K562 (cell line): ENCODE measurements around the gene SETMAR. TPM values are rescaled to one million over a fixed set of nuclear protein-coding genes. Genes with fewer than 3 reads are reported as not detected.
A peak's percentile ranks its signal among the peaks of the same experiment; 100 is the strongest.

ENCODE experiments used
- EHMT2 ChIP-seq: fragments of 450-650 bp; IDR thresholded peaks from 2 replicates; pipeline ENCODE4 v1.6.1; 2018; ENCODE audit warnings: antibody characterized with exemption
- FOXA3 ChIP-seq, 2 experiments: fragments of 450-650 bp in 1 of 2; sonication (generic) in 1 of 2; formaldehyde crosslinking; IDR thresholded peaks in 1 of 2; conservative IDR thresholded peaks in 1 of 2; 2 replicates each; pipeline versions ENCODE4 v1.4.0 to v1.8.0; 2020 to 2022; ENCODE audit warnings: mild to moderate bottlenecking in 2 of 2, missing genetic modification reagents in 1 of 2
- HIVEP1 ChIP-seq: fragments of 250-450 bp; sonication (Bioruptor Pico); IDR thresholded peaks from 2 replicates; pipeline ENCODE4 v1.4.0; 2020; ENCODE audit warnings: mild to moderate bottlenecking
- HOXB6 ChIP-seq: fragments of 250-450 bp; sonication (Bioruptor Pico); IDR thresholded peaks from 2 replicates; pipeline ENCODE4 v1.5.1; 2022; ENCODE audit warnings: mild to moderate bottlenecking, borderline replicate concordance
- NFE2L1 ChIP-seq: fragments of 450-650 bp; IDR thresholded peaks from 2 replicates; pipeline ENCODE4 v1.6.1; 2016; ENCODE audit warnings: missing genetic modification characterization, low read depth, mild to moderate bottlenecking, missing compliant biosample characterization, moderate library complexity, borderline replicate concordance
- PHB2 ChIP-seq: fragments of 450-650 bp; IDR thresholded peaks from 2 replicates; pipeline ENCODE4 v1.6.1; 2017; ENCODE audit warnings: low read depth
- PHF21A ChIP-seq: fragments of 450-650 bp; IDR thresholded peaks from 2 replicates; pipeline ENCODE4 v1.6.1; 2017; ENCODE audit warnings: low read depth, borderline replicate concordance
- SIN3B ChIP-seq: fragments of 450-650 bp; IDR thresholded peaks from 2 replicates; pipeline ENCODE4 v1.6.1; 2017; ENCODE audit warnings: low read depth, mild to moderate bottlenecking, moderate library complexity
- U2AF2 ChIP-seq: fragments of 200-400 bp; formaldehyde crosslinking; optimal IDR thresholded peaks from 2 replicates; pipeline ENCODE3; 2017; ENCODE audit warnings: low read depth, mild to moderate bottlenecking, low read length
- ZNF644 ChIP-seq: fragments of 200-800 bp; sonication (Bioruptor generic); IDR thresholded peaks from 2 replicates; pipeline ENCODE4 v1.6.1; 2016; ENCODE audit warnings: low read depth, missing genetic modification characterization, missing compliant biosample characterization
- polyA plus RNA-seq, 8 experiments: library from polyadenylated mRNA; depleted of rRNA in 4 of 8; stranded (reverse) in 5 of 8; unstranded in 3 of 8; fragments of >200 nt; fragmentation: Nextera tagmentation in 2 of 8; fragmentation: Illumina TruSeq in 1 of 8; extraction: Ambion mirVana in 2 of 8; extraction: Trizol in 1 of 8; gene quantifications; 2 replicates each; pipeline versions ENCODE4 v1.2.1 to v1.2.3, GENCODE V29; 2011 to 2014; ENCODE audit warnings: inconsistent platforms in 1 of 8, missing spikeins in 1 of 8
- total RNA-seq, 7 experiments: library from RNA; depleted of rRNA in 6 of 7; stranded (reverse); fragments of >200 nt in 6 of 7; fragmentation: Illumina TruSeq in 2 of 7; extraction: Trizol in 2 of 7; gene quantifications; 2 replicates each; pipeline versions ENCODE4 v1.2.1 to v1.2.3, GENCODE V29; 2011 to 2021; ENCODE audit warnings: low replicate concordance in 1 of 7
- TF ChIP-seq, protein P1 (sequence below): fragments of 450-650 bp; IDR thresholded peaks from 2 replicates; pipeline ENCODE4 v1.6.1; 2016; ENCODE audit warnings: missing biosample characterization, missing genetic modification characterization
- TF ChIP-seq, protein P2 (sequence below): fragments of 250-450 bp; sonication (Bioruptor Pico); IDR thresholded peaks from 2 replicates; pipeline ENCODE4 v1.5.1; 2021; ENCODE audit warnings: mild to moderate bottlenecking
- TF ChIP-seq, protein P3 (sequence below): conservative IDR thresholded peaks from 2 replicates; pipeline ENCODE4 v1.6.1; 2011; ENCODE audit warnings: low read depth, mild to moderate bottlenecking, low read length; ENCODE audit not compliant: control insufficient read depth
- TF ChIP-seq, protein P4 (sequence below), 3 experiments: fragments of 200-800 bp in 1 of 3; sonication (Bioruptor generic) in 1 of 3; sonication (generic) in 1 of 3; formaldehyde crosslinking in 1 of 3; IDR thresholded peaks; 2 replicates each; pipeline versions ENCODE4 v1.6.1 to v1.8.0; 2016 to 2022; ENCODE audit warnings: mild to moderate bottlenecking in 2 of 3, missing compliant biosample characterization in 2 of 3, missing genetic modification characterization in 2 of 3, missing genetic modification reagents in 1 of 3
- TF ChIP-seq, protein P5 (sequence below): fragments of 250-450 bp; sonication (Bioruptor Pico); IDR thresholded peaks from 2 replicates; pipeline ENCODE4 v1.5.0; 2020; ENCODE audit warnings: mild to moderate bottlenecking, borderline replicate concordance
- TF ChIP-seq, protein P6 (sequence below): fragments of 450-650 bp; IDR thresholded peaks from 2 replicates; pipeline ENCODE4 v1.6.1; 2016; ENCODE audit warnings: low read depth, mild to moderate bottlenecking, moderate library complexity
- TF ChIP-seq, protein P7 (sequence below): sonication (generic); formaldehyde crosslinking; IDR thresholded peaks from 2 replicates; pipeline ENCODE4 v1.5.0; 2020; ENCODE audit warnings: missing genetic modification reagents

Gene SETMAR
- total and polyA plus RNA-seq, 9 of the 15 experiments (the other 6 are each of a cell fraction or from before 2014, with no cell fraction given), result 5.5 to 25.1 (median 18.2) TPM

DNA sequence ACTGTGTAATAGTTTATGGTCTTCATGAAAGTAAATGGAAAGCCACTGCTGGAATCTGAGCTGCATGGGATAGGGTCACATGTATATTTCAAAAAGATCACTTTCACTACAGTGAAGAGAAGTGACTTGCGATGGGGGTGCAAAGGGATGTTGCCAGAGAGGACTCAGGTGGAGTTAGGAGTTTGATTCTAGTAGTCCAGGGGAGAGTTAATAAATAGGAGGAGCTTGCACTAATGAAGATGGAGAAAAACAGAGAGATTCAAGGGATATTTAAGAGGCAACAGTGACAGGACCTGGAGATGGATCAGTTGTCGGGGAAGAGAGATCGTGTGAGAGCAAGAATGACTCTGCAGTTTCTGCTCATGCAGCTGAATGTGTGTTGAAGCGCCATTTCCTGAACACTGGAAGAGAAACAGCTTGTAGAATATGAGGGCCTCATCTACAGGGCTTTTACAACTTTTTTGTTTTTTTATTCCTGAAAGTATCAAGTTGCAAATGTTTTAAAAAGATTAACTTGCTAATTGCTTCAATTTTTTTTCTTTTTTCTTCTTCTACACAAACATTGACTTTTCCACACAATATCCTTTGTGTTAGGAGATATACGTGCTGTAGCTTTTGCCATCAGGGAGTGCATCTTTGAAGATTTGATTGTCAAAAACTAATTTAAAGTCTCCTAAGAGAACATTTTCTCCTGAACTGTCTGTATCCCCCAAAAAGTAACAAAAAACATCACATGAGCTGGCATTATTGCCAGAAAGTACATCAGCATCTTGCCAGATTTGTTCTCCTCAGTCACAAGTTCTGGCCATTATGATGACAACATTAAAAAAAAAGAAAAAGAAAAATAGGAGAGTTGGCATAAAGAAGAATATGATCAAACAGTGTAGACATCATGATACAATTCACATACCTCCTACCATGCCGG, 37.5 kb downstream of the SETMAR start (continued):
- TF ChIP-seq FOXA3 (CRISPR knock-in tag; conservative IDR thresholded peaks at IDR 0.05 in 1 of 2, IDR thresholded peaks at IDR 0.05 in 1 of 2) (no peak), U2AF2 (no peak), ZNF644 (tag) (no peak), PHB2 (no peak), NFE2L1 (peak; percentile 97), HOXB6 (no peak), PHF21A (no peak), SIN3B (no peak), HIVEP1 (CRISPR knock-in tag) (no peak), EHMT2 (peak; percentile 78)
- TF ChIP-seq, protein P1, sequence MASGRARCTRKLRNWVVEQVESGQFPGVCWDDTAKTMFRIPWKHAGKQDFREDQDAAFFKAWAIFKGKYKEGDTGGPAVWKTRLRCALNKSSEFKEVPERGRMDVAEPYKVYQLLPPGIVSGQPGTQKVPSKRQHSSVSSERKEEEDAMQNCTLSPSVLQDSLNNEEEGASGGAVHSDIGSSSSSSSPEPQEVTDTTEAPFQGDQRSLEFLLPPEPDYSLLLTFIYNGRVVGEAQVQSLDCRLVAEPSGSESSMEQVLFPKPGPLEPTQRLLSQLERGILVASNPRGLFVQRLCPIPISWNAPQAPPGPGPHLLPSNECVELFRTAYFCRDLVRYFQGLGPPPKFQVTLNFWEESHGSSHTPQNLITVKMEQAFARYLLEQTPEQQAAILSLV (tag), result no peak
- TF ChIP-seq, protein P2, sequence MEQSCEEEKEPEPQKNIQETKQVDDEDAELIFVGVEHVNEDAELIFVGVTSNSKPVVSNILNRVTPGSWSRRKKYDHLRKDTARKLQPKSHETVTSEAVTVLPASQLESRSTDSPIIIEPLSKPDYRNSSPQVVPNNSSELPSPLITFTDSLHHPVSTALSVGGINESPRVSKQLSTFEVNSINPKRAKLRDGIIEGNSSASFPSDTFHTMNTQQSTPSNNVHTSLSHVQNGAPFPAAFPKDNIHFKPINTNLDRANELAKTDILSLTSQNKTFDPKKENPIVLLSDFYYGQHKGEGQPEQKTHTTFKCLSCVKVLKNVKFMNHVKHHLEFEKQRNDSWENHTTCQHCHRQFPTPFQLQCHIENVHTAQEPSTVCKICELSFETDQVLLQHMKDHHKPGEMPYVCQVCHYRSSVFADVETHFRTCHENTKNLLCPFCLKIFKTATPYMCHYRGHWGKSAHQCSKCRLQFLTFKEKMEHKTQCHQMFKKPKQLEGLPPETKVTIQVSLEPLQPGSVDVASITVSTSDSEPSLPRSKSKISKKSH (CRISPR knock-in tag), result no peak
- TF ChIP-seq, protein P3, sequence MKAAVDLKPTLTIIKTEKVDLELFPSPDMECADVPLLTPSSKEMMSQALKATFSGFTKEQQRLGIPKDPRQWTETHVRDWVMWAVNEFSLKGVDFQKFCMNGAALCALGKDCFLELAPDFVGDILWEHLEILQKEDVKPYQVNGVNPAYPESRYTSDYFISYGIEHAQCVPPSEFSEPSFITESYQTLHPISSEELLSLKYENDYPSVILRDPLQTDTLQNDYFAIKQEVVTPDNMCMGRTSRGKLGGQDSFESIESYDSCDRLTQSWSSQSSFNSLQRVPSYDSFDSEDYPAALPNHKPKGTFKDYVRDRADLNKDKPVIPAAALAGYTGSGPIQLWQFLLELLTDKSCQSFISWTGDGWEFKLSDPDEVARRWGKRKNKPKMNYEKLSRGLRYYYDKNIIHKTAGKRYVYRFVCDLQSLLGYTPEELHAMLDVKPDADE, result no peak
- TF ChIP-seq, protein P4, sequence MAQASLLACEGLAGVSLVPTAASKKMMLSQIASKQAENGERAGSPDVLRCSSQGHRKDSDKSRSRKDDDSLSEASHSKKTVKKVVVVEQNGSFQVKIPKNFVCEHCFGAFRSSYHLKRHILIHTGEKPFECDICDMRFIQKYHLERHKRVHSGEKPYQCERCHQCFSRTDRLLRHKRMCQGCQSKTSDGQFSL (CRISPR knock-in tag; IDR thresholded peaks at IDR 0.05), result 0 out of 2 replicates have a peak, but pooled peaks have one; percentile 40
- TF ChIP-seq, protein P4 (tag; IDR thresholded peaks at IDR 0.05), result 0 out of 4 replicates have a peak, but pooled peaks of 1 of the 2 experiments have one; percentile 25
- TF ChIP-seq, protein P5, sequence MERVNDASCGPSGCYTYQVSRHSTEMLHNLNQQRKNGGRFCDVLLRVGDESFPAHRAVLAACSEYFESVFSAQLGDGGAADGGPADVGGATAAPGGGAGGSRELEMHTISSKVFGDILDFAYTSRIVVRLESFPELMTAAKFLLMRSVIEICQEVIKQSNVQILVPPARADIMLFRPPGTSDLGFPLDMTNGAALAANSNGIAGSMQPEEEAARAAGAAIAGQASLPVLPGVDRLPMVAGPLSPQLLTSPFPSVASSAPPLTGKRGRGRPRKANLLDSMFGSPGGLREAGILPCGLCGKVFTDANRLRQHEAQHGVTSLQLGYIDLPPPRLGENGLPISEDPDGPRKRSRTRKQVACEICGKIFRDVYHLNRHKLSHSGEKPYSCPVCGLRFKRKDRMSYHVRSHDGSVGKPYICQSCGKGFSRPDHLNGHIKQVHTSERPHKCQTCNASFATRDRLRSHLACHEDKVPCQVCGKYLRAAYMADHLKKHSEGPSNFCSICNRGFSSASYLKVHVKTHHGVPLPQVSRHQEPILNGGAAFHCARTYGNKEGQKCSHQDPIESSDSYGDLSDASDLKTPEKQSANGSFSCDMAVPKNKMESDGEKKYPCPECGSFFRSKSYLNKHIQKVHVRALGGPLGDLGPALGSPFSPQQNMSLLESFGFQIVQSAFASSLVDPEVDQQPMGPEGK (CRISPR knock-in tag), result no peak
- TF ChIP-seq, protein P6, sequence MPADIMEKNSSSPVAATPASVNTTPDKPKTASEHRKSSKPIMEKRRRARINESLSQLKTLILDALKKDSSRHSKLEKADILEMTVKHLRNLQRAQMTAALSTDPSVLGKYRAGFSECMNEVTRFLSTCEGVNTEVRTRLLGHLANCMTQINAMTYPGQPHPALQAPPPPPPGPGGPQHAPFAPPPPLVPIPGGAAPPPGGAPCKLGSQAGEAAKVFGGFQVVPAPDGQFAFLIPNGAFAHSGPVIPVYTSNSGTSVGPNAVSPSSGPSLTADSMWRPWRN, result no peak
- TF ChIP-seq, protein P7, sequence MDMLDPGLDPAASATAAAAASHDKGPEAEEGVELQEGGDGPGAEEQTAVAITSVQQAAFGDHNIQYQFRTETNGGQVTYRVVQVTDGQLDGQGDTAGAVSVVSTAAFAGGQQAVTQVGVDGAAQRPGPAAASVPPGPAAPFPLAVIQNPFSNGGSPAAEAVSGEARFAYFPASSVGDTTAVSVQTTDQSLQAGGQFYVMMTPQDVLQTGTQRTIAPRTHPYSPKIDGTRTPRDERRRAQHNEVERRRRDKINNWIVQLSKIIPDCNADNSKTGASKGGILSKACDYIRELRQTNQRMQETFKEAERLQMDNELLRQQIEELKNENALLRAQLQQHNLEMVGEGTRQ (CRISPR knock-in tag), result no peak
